Activated naive CD8-positive, alpha-beta T cell treated with anti-CD3 and anti-CD28 coated beads, Interleukin-2, amount 10 ng/mL, durations not matched to agents 7 days and 5 days (primary cell): ENCODE results near the gene STUB1. TPM values are rescaled to one million over a fixed set of nuclear protein-coding genes. Genes with fewer than 3 reads are reported as not detected.

ENCODE experiments used
- ATAC-seq: fragments of 150-1000 bp; cut with Tn5 transposase; one replicate; pipeline ENCODE4 v1.10.0; 2021; ENCODE audit warnings: low read depth, moderate library complexity
- POLR2A ChIA-PET: fragments of 350-600 bp; sonication (Branson Sonifier 250); formaldehyde crosslinking; loops from one replicate; lab custom pipeline; 2021; ENCODE audit warnings: antibody characterized with exemption; lab: Charles Lee
- DNase-seq: peaks from one replicate; pipeline ENCODE4 v3.0.0; 2021
- H3K27ac Mint-ChIP-seq: one replicate; pipeline ENCODE4 v1.8.0; 2022; ENCODE audit warnings: mild to moderate bottlenecking, mixed read lengths
- H3K27me3 Mint-ChIP-seq: one replicate; pipeline ENCODE4 v1.8.0; 2022; ENCODE audit warnings: mild to moderate bottlenecking, moderate library complexity, mixed read lengths
- H3K36me3 Mint-ChIP-seq: one replicate; pipeline ENCODE4 v1.8.0; 2021; ENCODE audit warnings: mild to moderate bottlenecking, mixed read lengths
- H3K4me1 Mint-ChIP-seq: one replicate; pipeline ENCODE4 v1.8.0; 2021; ENCODE audit warnings: mixed read lengths
- H3K4me3 Mint-ChIP-seq: one replicate; pipeline ENCODE4 v1.8.0; 2022; ENCODE audit warnings: mild to moderate bottlenecking, moderate library complexity, mixed read lengths
- H3K9me3 Mint-ChIP-seq: one replicate; pipeline ENCODE4 v1.8.0; 2021; ENCODE audit warnings: mixed read lengths
- total RNA-seq, 2 experiments: library from RNA; stranded (reverse); gene quantifications; one replicate each; pipeline ENCODE4 v1.2.3, GENCODE V29; 2021

Gene STUB1
- 10 to 100 TPM; 74.3 to 93.3 TPM for total RNA-seq

DNA sequence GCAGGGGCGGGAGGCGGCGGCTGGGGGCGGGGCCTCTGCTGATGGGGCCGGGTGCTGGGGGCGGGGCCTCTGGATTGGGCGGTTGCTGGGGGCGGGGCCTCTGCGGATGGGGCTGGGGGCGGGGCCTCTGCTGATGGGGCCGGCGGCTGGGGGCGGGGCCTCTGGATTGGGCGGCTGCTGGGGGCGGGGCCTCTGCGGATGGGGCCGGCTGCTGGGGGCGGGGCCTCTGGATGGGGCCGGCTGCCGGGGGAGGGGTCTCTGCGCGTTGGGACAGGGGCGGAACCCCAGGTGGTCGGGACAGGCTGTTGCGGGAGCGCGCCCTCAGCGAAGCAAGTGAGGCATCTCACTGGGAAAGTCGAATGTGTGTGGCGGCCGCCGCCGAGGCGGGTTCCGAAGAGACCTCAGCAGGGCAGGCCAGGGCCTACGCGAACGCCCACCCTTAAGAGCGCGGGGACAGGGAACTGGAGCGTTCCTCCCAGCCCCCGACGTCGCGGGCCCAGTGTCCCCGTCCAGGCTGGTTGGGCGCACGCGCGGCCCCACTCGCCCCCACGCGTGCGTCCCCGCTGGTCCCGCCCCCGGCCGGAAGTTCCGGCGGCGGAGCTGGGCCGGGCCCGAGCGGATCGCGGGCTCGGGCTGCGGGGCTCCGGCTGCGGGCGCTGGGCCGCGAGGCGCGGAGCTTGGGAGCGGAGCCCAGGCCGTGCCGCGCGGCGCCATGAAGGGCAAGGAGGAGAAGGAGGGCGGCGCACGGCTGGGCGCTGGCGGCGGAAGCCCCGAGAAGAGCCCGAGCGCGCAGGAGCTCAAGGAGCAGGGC is at the start of gene STUB1:
Gene STUB1, plus strand, starts transcription at position 597 of the 811 bp plus-strand sequence. Its CDS starts 116 bp downstream, at position 713.
- Mint-ChIP-seq H3K36me3 (peaks cover 5% of the 10 kb centered on the region), H3K27ac (peak within 1 kb of the TSS; percentile 85), H3K4me3 (peak within 1 kb of the TSS; percentile 86), H3K4me1 (peaks cover 18% of the 10 kb centered on the region), H3K27me3 (peaks cover 7% of the 10 kb centered on the region), H3K9me3 (no peaks in the 10 kb centered on the region)
- POLR2A ChIA-PET: interaction anchor here (0.6 to 4.4 kb wide), 8 partner anchors 9 to 1623 kb away, joined by 3 to 37 read pairs (median 8); partner anchors contain the start of genes ANTKMT, METTL26, RHOT2 and WDR24
- ATAC-seq (peak; percentile 53), DNase-seq (peak; percentile 94)

DNA sequence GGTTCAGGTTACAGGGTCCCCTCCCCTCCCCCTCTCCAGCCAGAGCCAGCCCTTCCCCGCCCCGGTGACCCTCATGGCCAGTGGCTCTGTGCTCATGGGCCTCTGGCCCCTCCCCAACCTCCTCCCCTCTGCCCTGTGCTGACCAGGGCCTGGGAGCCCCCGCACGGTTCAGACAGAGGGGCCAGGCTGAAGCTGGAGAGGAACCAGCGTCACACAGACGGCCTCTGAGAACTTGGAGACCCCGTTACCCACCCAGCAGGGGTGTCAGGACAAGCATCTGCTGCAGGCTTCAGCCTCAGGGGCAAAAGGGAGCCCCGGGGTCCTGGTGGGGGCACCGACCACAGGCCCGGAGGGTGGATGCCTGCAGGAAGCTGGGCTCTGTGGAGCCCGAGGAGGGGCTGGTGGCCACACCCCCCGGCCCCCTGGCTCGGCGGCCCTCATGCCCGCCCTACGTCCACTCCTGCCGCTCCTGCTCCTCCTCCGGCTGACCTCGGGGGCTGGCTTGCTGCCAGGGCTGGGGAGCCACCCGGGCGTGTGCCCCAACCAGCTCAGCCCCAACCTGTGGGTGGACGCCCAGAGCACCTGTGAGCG is 49.3 kb upstream of the STUB1 start, which contains the start of gene WFIKKN1:
Gene WFIKKN1, plus strand, starts transcription at position 171 of the 591 bp plus-strand sequence. Its CDS starts 269 bp downstream, at position 440.
- POLR2A ChIA-PET: no interaction called here
- no peak for DNase-seq
- no peak within 1 kb of the TSS for H3K4me3 Mint-ChIP-seq
- H3K9me3 Mint-ChIP-seq: no peaks in the 10 kb centered on the region
- no peaks in the 10 kb centered on the region for H3K27me3 Mint-ChIP-seq
- H3K4me1 Mint-ChIP-seq: peaks cover 1% of the 10 kb centered on the region
- ATAC-seq: no peak
- no peaks in the 10 kb centered on the region for H3K36me3 Mint-ChIP-seq
- H3K27ac Mint-ChIP-seq: no peak within 1 kb of the TSS

DNA sequence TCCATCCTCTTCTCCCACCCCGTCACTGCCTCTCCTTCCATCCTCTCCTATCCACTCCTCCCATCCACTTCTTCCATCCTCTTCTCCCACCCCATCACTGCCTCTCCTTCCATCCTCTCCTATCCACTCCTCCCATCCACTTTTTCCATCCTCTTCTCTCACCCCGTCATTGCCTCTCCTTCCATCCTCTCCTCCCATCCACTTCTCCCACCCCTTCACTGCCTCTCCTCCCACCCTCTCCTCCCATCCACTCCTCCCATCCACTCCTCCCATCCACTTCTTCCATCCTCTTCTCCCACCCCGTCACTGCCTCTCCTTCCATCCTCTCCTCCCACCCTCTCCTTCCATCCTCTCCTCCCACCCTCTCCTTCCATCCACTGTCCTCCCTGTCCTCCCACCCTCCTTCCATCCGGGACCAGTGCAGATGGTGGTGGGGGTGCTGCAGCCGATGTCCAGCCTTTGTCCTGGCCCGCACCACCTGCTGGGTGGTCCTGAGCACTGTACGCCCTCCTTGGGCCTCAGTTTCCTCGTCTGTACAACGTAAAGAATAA is 48.3 kb upstream of the STUB1 start:
- H3K4me1 Mint-ChIP-seq: peaks cover 6% of the 10 kb centered on the region
- ATAC-seq: no peak
- H3K9me3 Mint-ChIP-seq: no peaks in the 10 kb centered on the region
- H3K27me3 Mint-ChIP-seq: no peaks in the 10 kb centered on the region
- no peak for DNase-seq
- H3K4me3 Mint-ChIP-seq: no peak overlapping the region
- no peak overlapping the region for H3K27ac Mint-ChIP-seq
- no peaks in the 10 kb centered on the region for H3K36me3 Mint-ChIP-seq
- POLR2A ChIA-PET: no interaction called here

DNA sequence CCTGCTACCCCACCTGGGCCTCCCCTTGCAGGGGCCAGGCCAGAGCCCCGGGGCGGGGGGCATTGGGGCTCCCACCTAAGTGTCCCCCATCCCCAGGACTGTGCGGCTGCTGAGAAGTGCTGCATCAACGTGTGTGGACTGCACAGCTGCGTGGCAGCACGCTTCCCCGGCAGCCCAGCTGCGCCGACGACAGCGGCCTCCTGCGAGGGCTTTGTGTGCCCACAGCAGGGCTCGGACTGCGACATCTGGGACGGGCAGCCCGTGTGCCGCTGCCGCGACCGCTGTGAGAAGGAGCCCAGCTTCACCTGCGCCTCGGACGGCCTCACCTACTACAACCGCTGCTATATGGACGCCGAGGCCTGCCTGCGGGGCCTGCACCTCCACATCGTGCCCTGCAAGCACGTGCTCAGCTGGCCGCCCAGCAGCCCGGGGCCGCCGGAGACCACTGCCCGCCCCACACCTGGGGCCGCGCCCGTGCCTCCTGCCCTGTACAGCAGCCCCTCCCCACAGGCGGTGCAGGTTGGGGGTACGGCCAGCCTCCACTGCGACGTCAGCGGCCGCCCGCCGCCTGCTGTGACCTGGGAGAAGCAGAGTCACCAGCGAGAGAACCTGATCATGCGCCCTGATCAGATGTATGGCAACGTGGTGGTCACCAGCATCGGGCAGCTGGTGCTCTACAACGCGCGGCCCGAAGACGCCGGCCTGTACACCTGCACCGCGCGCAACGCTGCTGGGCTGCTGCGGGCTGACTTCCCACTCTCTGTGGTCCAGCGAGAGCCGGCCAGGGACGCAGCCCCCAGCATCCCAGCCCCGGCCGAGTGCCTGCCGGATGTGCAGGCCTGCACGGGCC is 47.5 kb upstream of the STUB1 start:
- Mint-ChIP-seq H3K4me3 (no peak overlapping the region), H3K27me3 (no peaks in the 10 kb centered on the region), H3K36me3 (no peaks in the 10 kb centered on the region), H3K9me3 (no peaks in the 10 kb centered on the region), H3K27ac (no peak overlapping the region), H3K4me1 (peaks cover 6% of the 10 kb centered on the region)
- POLR2A ChIA-PET: no interaction called here
- ATAC-seq (no peak), DNase-seq (no peak)

DNA sequence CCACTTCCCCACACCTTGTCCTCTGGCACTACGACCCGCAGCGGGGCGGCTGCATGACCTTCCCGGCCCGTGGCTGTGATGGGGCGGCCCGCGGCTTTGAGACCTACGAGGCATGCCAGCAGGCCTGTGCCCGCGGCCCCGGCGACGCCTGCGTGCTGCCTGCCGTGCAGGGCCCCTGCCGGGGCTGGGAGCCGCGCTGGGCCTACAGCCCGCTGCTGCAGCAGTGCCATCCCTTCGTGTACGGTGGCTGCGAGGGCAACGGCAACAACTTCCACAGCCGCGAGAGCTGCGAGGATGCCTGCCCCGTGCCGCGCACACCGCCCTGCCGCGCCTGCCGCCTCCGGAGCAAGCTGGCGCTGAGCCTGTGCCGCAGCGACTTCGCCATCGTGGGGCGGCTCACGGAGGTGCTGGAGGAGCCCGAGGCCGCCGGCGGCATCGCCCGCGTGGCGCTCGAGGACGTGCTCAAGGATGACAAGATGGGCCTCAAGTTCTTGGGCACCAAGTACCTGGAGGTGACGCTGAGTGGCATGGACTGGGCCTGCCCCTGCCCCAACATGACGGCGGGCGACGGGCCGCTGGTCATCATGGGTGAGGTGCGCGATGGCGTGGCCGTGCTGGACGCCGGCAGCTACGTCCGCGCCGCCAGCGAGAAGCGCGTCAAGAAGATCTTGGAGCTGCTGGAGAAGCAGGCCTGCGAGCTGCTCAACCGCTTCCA is 46.7 kb upstream of the STUB1 start:
- peaks cover 6% of the 10 kb centered on the region for H3K4me1 Mint-ChIP-seq
- H3K9me3 Mint-ChIP-seq: no peaks in the 10 kb centered on the region
- DNase-seq: no peak
- no peak for ATAC-seq
- H3K27me3 Mint-ChIP-seq: no peaks in the 10 kb centered on the region
- no peak overlapping the region for H3K27ac Mint-ChIP-seq
- POLR2A ChIA-PET: no interaction called here
- H3K36me3 Mint-ChIP-seq: no peaks in the 10 kb centered on the region
- no peak overlapping the region for H3K4me3 Mint-ChIP-seq

DNA sequence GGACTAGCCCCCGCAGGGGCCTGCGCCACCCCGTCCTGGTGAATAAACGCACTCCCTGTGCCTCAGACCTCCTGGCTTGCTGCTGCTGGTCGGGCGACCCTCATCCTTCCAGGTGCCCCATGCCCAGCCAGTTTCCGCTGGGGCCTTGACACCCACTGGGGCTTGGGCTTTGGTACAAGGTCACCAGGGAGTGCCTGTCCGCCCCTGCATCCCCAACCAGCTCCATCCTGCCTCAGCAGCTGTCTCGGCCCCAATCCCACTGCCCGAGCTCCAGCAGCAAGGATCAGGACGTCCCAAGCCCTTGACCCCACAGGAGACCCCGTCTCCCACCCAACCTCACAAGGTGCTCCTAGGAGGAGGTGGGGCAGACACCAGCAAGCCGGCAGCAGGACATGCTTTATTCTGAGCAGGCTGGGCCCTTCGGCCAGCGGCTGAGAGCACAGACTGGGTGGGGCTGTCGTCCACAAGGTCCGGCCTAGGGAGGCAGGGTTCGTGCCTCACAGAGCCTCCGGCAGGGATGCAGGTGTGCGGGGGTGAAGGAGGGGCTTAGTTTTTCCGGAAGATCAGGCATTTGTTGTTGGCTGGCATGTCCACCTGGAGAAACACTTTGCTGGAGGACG is 46.0 kb upstream of the STUB1 start:
- DNase-seq: no peak
- peak overlapping the region; percentile 40 for H3K4me3 Mint-ChIP-seq
- POLR2A ChIA-PET: no interaction called here
- ATAC-seq: no peak
- no peaks in the 10 kb centered on the region for H3K9me3 Mint-ChIP-seq
- H3K27ac Mint-ChIP-seq: no peak overlapping the region
- no peaks in the 10 kb centered on the region for H3K27me3 Mint-ChIP-seq
- H3K36me3 Mint-ChIP-seq: no peaks in the 10 kb centered on the region
- peaks cover 6% of the 10 kb centered on the region for H3K4me1 Mint-ChIP-seq

DNA sequence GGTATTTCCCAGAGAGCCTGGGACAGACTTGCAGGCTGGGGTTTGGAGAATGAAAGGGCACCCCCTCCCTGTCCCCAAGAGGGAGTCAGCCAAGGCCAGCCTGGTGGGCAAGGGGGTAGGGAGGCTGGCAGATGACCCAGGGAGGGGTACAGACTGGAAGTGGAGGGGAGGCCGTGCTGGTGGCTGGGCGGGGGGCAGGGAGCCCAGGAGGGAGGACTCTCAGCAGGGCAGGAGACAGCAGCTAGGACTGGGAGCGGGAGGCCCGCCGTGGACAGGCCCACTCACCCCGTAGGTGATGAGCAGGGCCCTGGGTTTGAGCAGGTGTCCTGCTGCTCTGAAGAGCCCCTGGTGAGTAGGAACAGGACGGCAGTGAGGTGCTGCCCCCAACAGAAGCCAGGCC is 45.2 kb upstream of the STUB1 start:
- ATAC-seq (no peak), DNase-seq (no peak)
- peak overlapping the region; percentile 75 for H3K4me3 Mint-ChIP-seq
- H3K9me3 Mint-ChIP-seq: no peaks in the 10 kb centered on the region
- H3K27ac Mint-ChIP-seq: no peak overlapping the region
- H3K36me3 Mint-ChIP-seq: no peaks in the 10 kb centered on the region
- POLR2A ChIA-PET: no interaction called here
- peaks cover 6% of the 10 kb centered on the region for H3K4me1 Mint-ChIP-seq
- no peaks in the 10 kb centered on the region for H3K27me3 Mint-ChIP-seq

DNA sequence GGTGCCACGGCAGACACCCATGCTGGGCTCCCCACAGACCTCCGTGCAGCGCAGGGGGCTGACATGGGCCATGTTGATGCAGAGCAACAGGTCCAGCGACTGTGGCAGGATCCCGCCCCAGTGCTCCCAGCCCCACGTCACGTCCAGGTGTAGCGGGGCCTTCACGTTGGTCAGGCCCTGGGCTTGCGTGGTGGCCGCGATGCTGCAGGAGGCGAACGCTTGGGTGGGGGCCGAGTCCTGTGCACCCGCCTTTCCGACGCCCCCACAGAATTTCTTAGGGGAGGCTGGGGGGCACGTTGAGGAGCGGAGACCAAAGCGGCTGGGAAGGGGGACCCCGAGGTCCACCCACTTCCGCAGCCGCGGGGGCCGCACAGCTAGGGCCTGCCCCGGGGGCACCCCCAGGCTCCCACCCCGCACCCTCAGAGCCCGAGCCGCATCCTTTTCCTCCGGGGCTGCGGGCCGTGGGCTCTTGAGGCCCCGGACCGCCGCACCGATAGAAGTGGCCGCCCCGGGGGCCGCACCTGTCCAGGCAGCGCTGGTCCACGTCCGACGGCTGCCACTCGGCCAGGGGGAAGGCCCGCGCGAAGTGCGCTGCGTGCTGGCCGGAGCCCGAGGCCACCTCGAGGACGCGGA is 44.5 kb upstream of the STUB1 start:
- DNase-seq (no peak), ATAC-seq (peak; percentile 10)
- Mint-ChIP-seq H3K4me1 (peaks cover 6% of the 10 kb centered on the region), H3K36me3 (no peaks in the 10 kb centered on the region), H3K4me3 (peak overlapping the region; percentile 62), H3K27ac (no peak overlapping the region), H3K27me3 (no peaks in the 10 kb centered on the region), H3K9me3 (no peaks in the 10 kb centered on the region)
- POLR2A ChIA-PET: interaction anchor here (0.6 to 2.5 kb wide), 14 partner anchors 13 to 588 kb away, joined by 3 to 13 read pairs (median 4); partner anchors contain the start of genes CAPN15, CHTF18, NHLRC4 and RHOT2

DNA sequence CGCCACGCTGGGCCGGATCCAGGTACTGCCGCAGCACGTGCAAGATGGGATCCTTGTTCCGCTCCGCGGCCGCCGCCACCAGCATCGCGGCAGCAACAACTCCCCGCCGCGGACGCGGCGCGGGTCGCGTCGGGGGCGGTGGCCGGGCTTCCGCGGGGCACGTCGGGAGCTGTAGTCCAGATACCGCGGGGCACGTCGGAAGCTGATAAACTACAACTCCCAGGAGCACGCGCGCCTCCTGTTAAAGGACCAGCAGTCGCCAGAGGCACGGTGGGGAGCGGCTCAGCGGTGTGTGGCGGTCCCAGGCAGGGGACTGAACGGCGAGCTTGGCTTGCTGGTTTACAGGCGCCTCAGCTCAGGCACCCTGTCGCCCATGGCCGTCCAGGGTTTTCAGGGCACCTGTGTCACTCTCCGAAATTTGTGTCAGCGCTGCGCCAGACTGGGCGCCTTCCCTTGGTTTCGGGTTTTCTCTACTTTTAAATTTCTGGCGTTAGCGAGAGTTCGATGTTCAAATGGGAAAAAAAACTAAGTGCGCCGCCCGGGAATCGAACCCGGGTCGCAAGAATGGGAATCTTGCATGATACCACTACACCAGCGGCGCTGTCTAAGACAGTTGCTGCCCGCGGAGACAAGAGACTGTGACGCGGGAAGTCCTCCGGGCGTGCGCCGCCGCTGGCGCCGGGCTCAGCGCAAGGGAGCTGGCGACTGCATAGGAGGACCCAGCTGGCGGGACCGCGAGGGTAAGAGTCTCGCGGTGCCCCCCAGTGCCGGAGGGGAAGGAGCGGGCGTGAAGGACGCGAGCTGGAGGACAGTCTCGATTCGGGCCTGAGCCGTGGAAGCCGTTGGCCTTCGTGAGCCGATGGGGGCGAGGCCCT is 43.8 kb upstream of the STUB1 start, which contains the start of gene METTL26:
Gene METTL26, minus strand, starts transcription at position 100 of the 875 bp plus-strand sequence. Its CDS starts 15 bp downstream, at position 85.
- DNase-seq (peak; percentile 96), ATAC-seq (peak; percentile 76)
- POLR2A ChIA-PET: interaction anchor here (0.6 to 2.5 kb wide), 15 partner anchors 12 to 587 kb away, joined by 3 to 13 read pairs (median 5); partner anchors contain the start of genes CAPN15, CHTF18, NHLRC4 and RAB40C
- Mint-ChIP-seq H3K27me3 (no peaks in the 10 kb centered on the region), H3K36me3 (no peaks in the 10 kb centered on the region), H3K4me3 (peak within 1 kb of the TSS; percentile 94), H3K4me1 (peaks cover 6% of the 10 kb centered on the region), H3K9me3 (no peaks in the 10 kb centered on the region), H3K27ac (peak within 1 kb of the TSS; percentile 94)

DNA sequence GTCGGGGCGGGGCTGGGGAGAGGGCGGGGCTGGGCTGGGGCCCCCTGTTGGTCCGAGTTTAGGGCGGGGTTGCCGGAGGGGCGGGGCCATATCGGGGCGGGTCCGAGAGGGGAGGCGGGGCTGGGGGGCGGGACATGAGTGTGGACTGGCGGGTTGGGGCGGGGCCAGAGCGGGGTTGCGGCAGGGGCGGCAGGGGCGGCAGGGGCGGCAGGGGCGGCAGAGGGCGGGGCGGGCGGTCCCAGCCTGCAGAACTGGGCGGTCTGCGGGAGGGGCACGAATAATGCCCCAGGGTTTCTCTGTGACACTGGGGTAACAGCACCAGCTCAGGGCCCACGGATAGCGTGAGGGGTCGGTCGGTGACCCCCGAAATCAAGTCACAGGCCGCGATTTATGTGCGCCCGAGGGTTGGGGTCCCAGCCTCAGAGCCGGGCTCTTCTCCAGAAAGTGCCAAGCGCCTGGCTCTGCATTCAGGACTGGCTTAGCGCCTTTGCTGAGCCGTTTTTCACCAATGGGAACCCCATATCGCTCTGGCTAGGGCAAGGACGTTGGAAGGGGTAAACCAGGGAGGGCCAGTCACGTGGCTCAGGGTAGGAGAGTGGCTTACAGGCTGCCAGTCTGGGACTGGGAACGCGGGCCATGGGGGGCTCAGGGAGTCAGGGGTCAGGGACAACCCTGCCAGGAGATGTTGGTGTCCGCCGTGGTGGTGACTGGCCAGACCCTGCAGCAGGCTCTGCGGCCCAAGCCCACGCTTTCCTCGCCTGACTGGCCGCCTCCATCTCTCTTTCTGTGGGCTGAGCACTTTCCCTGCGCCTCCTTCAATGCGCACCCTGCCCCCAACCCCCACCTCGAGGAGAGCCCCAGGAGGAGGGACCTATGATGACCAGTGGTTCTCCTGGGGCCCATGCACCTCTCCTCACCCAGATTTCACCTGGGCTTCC is 42.9 kb upstream of the STUB1 start:
- Mint-ChIP-seq H3K9me3 (no peaks in the 10 kb centered on the region), H3K27me3 (no peaks in the 10 kb centered on the region), H3K27ac (peak overlapping the region; percentile 94), H3K4me3 (peak overlapping the region; percentile 94), H3K36me3 (no peaks in the 10 kb centered on the region), H3K4me1 (peaks cover 6% of the 10 kb centered on the region)
- POLR2A ChIA-PET: interaction anchor here (1.1 to 2.5 kb wide), 10 partner anchors 12 to 282 kb away, joined by 3 to 13 read pairs (median 5); partner anchors contain the start of genes CAPN15, CHTF18, NHLRC4 and RAB40C
- peak; percentile 2 for ATAC-seq
- DNase-seq: no peak
